ENCODE data around the gene SCGB1C1. TPM values are rescaled to one million over a fixed set of nuclear protein-coding genes. Genes with fewer than 3 reads are reported as not detected.
"Not testable (repeated sequence)": the region's sequence is repeated elsewhere in the genome, so short reads cannot be mapped to it uniquely, and the experiment has no call there.

The SCGB1C1 gene
- 0.34 TPM for polyA plus RNA-seq (ENCODE audit: insufficient read length)

GRCh38 chr11:192674-193128 lies at the start of gene SCGB1C1:
Gene SCGB1C1, plus strand, starts transcription at chr11:193078. Its CDS starts 22 bp downstream, at chr11:193100.
- DNase-seq (ENCODE audit: low read depth), result not testable (repeated sequence)

GRCh38 chr11:180242-180641 lies 12.6 kb upstream of the SCGB1C1 start:
- DNase-seq (ENCODE audit: low read depth), result not testable (repeated sequence)

GRCh38 chr11:189200-189783 lies 3.6 kb upstream of the SCGB1C1 start:
- not testable (repeated sequence) for DNase-seq (ENCODE audit: low read depth)

- DNase-seq (ENCODE audit: low read depth), result not testable (repeated sequence)
Measured at GRCh38 chr11:189843-190311, 3.0 kb upstream of the SCGB1C1 start.

GRCh38 chr11:190546-190945 lies 2.3 kb upstream of the SCGB1C1 start:
- DNase-seq (ENCODE audit: low read depth), result not testable (repeated sequence)

- not testable (repeated sequence) for DNase-seq (ENCODE audit: low read depth)
Measured at GRCh38 chr11:191490-192478, 1.1 kb upstream of the SCGB1C1 start.

- DNase-seq (ENCODE audit: low read depth), result not testable (repeated sequence)
Measured at GRCh38 chr11:193481-193880, 603 bp downstream of the SCGB1C1 start.

GRCh38 chr11:196786-197731 lies 4.2 kb downstream of the SCGB1C1 start:
- DNase-seq (ENCODE audit: low read depth), result no peak

- no peak for DNase-seq (ENCODE audit: low read depth)
Measured at GRCh38 chr11:197741-198235, 4.9 kb downstream of the SCGB1C1 start.

GRCh38 chr11:198236-198806 lies 5.4 kb downstream of the SCGB1C1 start:
- DNase-seq (ENCODE audit: low read depth), result no peak

- DNase-seq (ENCODE audit: low read depth), result no peak
Measured at GRCh38 chr11:199004-199581, 6.2 kb downstream of the SCGB1C1 start.

- no peak for DNase-seq (ENCODE audit: low read depth)
Measured at GRCh38 chr11:199782-200181, 6.9 kb downstream of the SCGB1C1 start.

- no peak for DNase-seq (ENCODE audit: low read depth)
Measured at GRCh38 chr11:200224-201003, 7.5 kb downstream of the SCGB1C1 start.

GRCh38 chr11:201966-202365 lies 9.1 kb downstream of the SCGB1C1 start:
- no peak for DNase-seq (ENCODE audit: low read depth)

GRCh38 chr11:202490-202889 lies 9.6 kb downstream of the SCGB1C1 start:
- DNase-seq (ENCODE audit: low read depth), result no peak

- no peak for DNase-seq (ENCODE audit: low read depth)
Measured at GRCh38 chr11:203056-203944, 10.4 kb downstream of the SCGB1C1 start.

GRCh38 chr11:203945-204586 lies 11.2 kb downstream of the SCGB1C1 start:
- DNase-seq (ENCODE audit: low read depth), result no peak

- no peak for DNase-seq (ENCODE audit: low read depth)
Measured at GRCh38 chr11:204587-205109, 11.8 kb downstream of the SCGB1C1 start.

All from forelimb muscle (tissue), 1 donor.